GM21367 (cell line): Measurements from ENCODE around the gene MEST.
"Not testable (repeated sequence)": the region's sequence is repeated elsewhere in the genome, so short reads cannot be mapped to it uniquely, and the experiment has no call there.

ENCODE experiments used
- ATAC-seq: cut with Tn5 transposase; IDR thresholded peaks from one replicate; pipeline ENCODE4 v1.9.1; 2021; ENCODE audit not compliant: unreplicated experiment

MEST gene

DNA sequence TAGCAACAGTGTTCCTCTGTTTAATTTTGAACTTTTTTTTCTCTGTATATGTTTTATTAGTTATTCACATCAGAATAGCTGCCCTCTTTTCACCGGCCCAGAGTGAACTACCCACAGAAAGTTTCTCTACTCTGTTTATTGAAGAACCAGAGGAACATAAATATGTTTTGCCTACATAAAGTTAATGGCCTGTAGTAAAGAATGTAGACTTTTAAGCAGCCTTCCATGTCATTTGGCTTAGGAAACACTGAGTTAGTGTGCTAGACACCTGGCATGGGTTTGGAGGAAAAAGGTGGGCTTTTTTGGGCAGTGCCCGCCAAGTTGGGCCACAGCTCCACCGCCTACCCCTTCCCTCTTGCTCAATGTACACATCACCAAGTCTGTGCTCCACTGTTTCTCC is 8.9 kb upstream of the MEST start:
- no peak for ATAC-seq

DNA sequence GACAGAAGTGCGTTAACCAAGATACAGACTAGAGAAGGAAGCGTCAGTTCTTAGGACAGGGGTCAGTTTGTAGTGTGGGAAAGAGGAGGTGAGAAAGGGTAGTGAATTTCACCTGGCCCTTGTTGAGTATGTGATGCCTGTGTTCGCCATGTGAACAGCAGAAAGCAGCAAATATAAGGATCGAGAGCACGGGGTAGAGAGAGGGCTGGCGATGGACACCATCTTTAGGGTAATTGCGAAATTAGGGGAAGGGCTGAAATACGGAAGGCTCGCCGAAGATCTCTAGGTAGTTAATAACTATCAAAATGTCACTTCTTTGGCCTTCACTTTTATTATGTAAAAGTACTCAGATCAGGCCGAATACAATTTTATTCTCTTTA is 6.2 kb upstream of the MEST start:
- no peak for ATAC-seq

DNA sequence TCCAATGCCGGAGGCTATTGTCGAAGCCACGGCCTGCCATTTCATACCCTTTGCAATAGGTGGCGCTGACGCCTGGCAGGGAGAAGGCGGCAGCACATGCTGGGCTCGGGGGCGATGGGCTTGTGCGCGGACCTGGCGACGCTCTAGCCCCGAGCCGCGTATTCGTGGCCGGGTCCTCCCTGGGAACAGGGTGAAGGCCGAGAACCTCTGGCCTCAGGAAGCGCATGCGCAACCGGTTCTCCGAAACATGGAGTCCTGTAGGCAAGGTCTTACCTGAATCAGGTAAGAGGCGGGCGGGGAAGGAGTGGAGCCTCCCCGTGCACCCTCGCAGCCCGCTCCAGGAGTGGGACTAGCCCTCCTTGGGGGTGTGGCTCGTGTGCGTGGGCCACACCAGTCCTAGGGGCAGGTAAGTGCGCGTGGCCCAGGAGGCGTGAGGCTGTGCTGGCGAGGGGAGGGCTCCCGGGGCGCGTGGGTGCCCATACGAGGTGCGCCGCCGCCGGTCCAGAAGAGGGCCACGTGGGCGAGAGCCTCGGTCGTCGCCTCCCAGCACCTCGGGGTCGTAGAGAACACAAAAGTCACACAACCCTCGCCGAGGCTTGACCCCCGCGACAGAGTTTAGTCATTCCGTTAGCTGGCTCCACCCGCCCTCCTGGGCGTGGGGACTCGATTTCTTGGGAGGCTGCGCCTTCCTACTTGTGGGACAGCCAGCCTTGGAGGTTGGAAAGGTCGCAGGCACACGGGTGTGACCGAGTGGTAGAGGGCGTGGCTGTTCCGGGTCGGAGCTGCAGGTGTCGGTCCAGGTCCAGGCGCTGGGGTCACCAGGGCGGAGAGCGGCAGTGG is 5.6 kb upstream of the MEST start:
- no peak for ATAC-seq

DNA sequence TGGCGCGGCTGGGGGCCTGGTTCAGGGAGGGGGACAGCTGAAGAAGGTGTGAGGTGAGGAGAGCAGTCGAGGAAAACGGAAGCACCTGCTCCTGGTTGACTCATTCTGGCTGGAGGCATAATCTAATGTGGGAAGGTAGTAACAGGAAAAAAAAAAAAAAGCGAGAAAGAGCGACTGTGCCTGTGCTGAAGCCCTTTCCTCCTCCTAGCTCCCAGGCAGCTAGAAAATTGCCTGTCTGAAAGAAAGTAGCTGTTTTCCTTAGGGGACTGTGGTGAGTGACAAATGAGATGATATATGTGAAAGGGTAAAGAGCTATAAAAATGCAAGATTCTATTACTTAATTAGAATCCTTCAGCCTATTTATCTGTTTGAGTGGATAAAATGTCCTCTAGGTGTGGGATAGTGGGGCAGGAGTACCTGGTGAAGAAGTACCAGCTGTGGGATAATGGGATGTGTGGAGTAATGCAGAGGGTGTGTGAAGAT is 4.9 kb upstream of the MEST start:
- no peak for ATAC-seq

DNA sequence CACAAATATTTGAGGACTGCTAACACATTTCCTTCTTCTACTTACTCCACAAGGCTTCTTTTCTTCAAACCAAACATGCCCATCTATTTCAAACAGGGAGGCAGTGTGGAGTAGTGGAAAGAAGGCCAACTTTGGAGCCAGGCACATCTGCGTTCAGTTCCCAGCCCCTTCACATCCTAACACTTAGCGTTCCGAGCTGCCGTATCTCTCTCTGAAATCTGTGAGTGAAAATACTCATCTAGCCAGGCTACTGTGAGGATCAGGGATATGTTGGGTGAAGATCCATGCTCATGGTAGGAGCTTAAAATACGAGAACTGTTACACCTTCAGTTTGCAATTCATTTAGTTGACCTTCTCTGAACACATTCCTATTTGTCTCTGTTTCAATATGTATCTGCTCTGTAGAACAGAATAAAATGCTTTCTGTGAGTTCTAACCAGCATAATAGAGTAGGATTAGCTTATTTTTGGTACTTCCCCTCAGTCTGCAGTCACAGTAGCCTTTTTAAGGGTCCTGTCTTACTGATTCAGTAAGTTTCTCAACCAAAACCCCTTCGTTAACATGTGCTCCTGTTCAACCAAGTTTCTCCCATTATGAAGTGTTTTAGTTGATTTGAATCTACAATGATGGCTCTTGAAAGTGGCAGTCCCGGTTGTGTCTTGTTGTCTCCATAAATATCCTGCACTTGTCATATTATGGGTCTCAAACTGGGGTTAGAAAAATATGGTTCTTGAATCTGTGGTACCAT is 3.3 kb upstream of the MEST start:
- no peak for ATAC-seq

DNA sequence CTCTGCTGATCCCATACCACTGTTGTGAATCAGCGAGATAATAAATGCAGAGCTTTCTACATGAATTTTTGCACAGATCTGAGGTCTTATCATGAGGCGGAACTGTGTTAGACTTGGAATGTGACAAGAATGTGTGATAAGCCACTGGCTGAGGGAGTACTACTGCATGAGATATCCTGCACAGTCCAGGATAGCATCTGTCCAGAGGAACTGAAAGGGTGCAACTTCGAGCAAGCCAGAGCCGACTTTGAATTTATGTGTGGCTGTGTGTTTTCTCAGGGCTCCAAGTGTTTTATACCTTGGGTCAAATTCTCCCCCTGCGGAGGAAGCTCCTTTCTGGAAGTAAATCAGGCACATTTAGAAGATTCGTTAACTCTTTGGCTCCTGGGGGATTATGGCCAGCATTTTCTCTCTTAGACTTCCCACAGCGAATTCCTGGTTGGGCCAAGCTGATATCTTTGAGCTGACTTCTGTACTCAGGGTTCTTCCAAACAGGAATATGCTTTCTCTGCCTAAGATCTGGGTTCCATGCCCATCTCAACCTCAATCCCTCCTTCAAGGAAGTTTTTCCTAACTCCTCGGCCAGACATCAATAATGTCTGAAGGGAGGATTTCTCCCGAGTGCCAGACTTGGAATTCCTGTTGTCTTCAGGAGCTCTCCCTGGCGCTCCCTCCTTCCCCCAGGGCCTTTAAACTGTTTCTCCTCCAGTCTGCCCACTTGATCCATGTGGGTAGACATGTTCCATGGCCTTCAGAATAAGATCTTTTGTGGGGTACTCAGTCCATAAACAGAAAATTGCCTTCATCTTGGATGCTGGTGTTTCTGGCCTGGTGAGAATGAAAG is 2.5 kb upstream of the MEST start:
- ATAC-seq, result no peak

DNA sequence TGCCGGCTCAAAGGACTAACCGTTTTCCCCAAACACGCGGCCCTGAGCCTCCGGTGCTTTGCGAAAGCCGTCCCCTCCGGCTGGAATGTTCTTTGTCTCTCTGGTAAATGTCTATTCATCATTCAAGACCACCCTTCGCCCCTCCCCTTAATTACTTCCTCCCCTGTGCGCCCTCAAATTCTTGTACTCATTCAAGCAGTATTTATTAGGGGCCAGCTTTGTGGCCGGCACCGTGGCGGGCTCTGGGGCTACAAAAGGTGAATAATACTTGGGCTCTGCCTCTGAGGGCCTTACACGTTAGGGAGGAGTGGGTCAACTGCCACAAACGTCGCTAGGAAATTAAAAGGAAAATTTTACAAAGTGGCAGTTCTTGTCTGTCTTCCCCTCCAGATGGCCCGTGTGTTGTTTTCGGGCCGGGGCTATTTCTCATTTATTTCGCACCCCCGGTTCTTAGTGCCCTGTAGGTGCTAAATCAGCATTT is 1.5 kb upstream of the MEST start:
- no peak for ATAC-seq

DNA sequence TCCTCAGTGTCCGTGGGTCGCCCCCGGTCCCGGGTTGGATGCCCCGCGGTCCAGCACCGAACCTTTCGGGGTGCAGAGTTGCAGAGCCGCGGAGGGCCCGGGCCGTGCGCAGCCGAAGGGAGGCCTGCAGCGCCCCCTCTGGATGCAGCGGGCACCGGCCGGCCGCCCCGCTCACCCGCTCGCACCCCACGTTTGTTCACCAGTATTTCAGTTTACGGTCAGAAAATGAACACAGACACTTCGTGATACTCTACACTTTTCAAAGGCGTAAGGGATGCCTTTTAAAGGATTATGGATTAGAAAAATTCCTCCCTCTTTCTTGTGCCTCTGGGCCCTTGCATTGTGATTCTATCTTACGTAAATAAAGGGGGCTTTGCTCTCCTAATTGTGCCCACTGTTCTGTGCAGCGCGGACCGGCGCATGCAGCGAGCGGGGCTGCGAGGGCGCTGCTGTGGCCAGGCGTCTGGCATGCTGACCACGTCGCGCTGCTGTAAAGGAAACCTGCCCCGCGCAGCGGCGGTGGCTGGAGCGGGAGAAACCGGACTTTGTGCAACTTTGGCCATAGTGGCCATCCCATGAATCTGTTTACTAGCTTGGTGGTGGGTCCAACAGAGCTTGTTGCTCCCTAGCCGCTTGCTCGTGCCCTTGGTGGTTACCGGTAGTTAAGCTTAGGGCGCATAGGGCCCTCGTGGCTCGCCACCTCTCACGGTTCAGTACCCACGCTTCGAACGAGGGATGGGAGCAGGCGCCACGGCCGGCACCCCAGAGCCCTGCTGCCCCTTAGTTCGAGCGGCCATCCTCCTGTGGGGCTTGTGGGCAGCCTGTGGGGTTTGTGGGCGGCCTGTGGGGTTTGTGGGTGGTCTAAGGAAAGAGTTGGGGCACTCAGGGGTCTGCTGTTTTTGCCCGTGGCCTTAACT is 739 bp upstream of the MEST start:
- ATAC-seq, result no peak

DNA sequence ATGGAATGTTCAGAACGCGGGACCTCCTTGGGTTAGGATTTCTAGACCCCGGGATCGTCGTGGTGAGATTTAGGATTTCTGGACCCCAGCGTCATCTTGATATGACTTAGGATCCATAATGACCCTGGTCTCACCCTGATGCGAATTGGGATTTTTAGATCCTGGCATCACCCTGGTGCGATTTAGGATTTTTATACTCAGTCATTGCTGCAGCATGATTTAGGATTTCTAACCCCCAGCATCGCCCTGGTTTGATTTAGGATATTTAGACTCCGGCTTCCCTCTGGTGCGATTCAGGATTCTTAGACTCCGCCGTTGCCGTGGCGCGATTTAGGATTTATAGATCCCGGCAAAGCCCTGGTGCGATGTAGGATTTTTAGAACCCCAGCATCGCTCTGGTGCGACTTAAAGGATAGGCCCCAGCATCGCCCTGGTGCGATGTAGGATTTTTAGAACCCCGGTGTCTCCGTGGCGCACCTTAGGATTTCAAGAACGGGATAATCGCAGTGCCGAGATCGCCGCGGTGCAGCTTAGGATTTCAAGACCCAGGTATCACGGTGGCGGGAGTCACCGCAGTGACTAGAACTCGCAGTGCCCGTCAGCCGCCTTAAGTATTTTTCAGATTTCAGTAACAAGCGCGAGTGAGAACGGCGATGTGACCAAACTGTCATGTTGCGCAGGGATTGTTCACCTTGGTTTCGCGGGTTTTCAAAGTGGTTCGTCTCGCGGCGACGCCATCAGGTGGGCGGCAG is 814 bp downstream of the MEST start:
- ATAC-seq, result no peak

DNA sequence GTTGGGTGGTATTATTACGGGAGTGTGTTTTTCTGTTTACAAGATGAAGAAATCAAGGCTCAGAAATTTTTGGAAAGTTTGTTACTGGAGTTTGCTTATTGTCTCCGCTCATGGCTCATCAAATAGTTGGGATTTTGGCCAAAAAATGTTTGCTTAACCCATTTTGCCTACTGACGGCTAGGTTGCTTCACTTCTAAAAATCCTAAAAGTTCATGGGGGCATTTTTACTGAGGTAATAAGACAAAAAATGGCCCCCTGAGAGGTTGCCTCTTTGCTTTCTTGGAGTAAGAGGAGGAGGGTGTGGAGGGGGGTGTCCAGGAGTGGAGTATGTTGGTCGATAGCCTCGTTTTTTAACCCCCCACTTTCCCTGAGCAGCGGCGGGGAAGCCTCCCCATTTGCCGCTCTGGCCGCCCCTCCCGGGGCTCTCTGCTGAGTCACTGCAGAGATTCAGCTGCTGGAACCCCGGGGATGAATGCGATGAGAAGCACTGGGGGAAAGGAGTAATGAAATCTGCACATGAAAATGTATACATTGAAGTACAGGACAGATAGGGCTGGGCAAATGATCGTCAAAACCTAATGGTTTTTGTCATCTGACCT is 1.5 kb downstream of the MEST start:
- ATAC-seq, result no peak

DNA sequence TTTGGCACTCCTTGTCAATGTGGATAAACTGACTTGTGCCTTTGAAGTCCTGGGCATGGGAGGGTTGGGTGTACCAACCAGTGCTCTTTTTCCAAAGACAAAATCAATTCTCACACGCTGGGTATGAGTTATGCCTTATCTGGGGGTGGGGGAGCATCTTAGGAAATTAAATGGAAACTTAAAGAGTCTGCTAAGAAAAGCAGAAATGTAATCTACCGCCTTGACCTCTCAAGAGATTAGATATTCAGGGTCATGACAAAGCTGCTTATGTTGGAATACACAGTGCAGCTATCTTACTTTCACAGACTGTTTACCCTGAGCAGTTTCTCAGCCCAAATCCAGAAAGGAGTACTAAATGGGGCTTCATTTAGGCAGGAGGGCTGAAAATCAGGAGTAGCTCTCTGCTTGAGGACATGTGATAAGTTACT is 2.6 kb downstream of the MEST start:
- no peak for ATAC-seq

DNA sequence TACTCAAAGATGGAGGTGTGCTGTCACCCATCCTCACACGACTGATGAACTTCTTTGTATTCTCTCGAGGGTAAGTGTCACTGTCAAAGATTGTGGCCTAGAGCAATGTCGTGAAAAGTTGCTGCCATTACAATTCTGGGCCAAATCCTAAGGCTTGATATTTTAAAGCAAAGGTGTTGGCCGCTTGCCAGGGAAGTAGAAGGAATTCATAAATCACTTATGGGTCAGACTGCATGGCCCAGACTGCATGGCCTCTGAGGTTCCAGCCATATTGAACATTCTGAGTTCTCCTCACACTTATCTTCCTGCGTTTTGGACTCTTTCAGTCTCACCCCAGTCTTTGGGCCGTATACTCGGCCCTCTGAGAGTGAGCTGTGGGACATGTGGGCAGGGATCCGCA is 8.6 kb downstream of the MEST start:
- ATAC-seq, result no peak

DNA sequence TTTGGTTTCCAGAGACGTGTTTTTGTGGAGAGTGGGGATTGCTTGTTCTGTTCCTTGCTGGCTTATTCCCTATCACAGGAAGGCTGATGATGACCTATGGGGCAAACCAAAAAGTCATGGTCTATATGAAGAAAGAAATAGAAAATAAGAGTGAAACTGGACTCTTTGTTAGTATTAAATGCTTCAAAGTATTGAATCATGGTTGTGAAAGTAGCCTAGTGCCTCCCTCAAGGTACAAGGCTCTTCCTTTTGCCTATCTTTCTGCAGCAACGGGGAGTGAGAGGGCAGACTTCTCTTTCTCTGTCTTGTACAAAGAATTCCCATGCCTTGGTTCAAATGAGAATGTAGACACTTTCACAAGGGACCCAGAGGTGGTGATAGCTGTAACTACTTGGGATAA is 9.0 kb downstream of the MEST start:
- ATAC-seq, result no peak

DNA sequence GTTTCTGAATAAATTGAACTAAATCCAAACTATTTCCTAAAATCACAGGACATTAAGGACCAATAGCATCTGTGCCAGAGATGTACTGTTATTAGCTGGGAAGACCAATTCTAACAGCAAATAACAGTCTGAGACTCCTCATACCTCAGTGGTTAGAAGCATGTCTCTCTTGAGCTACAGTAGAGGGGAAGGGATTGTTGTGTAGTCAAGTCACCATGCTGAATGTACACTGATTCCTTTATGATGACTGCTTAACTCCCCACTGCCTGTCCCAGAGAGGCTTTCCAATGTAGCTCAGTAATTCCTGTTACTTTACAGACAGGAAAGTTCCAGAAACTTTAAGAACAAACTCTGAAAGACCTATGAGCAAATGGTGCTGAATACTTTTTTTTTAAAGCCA is 13.9 kb downstream of the MEST start:
- no peak for ATAC-seq

DNA sequence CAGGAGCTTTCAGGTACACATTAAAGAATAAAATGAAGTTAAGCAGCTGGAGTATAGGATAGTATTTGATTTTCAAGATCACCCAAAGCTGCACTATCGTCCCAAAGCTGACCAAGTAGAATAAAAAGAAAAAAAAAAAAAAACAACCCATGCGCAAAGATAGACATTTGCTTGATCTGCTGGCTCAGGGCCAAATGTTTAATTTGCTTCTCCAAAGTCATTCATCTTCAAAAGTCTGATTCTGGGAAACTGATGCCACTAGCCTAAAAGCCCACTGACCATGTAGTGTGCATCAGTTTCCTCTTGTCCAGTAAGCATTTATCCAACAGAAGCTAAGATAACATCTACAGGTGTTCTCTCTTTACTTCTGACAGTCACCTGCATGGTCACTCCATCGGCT is 14.5 kb downstream of the MEST start:
- no peak for ATAC-seq

DNA sequence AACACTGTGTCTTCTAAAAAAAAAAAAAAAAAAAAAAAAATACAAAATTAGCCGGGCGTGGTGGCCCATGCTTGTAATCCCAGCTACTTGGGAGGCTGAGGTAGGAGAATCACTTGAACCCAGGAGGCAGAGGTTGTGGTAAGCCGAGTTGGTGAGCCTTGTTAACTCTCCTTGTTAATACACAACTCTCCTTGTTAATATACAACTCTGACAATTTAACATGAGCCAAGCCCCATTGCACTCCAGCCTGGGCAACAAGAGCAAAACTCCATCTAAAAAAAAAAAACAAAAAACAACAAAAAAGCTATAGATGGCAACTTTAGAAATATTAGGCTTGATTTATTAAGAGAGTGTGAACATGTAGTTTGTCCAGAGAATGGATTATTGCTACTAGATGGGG is 20.2 kb downstream of the MEST start:
- not testable (repeated sequence) for ATAC-seq

DNA sequence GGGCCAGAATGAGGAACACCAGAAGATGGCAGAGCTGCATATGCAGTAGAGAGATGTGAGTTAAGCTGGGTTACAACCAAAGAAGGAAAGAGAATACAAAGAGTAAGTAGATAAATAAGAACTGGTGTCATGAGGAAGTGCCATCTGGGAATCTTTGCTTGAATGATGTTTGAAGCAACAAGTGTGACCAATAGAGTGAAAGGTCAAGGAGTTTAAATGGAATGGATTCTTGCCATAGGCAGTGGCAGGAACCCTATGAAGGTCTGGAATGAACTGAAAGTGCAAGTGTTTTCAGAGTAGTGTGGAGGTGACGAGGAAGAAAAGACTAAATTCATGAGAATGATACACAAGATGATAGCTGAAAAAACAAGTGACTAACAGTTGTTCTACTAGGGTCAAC is 21.6 kb downstream of the MEST start:
- ATAC-seq, result no peak

DNA sequence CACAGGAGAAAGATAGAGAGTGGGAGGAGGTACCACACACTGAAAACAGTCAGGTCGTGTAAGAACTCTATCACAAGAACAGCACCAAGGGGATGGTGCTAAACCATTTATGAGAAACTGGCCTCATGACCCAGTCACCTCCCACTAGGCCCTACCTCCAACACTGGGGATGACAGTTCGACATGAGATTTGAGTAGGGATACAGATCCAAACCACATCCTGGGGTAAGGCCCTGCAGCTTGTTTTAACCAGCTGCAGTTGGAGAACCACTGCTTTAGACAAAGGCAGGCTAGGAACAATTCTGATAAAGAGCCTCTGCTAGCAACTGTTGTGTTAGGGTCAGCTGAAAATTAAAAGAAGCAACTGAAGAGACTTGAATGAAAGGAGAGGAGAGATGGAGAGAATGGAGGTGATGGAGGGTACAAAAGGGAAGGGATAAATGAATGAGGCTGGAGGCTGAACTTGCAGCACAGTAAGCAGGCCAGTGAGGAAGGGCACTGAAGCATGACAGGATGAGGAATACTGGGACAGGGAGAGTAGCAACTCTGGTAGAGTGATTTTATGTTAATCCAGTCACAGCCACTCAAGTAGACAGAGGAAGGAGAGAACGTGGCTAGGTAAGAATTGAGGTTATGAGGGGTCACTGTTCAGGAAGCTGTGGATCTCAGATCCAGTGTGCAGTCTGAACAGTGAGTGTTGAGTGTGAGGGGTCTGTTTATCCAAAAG is 23.6 kb downstream of the MEST start:
- no peak for ATAC-seq
